ENCODE measurements around the gene DPP10.

DNA sequence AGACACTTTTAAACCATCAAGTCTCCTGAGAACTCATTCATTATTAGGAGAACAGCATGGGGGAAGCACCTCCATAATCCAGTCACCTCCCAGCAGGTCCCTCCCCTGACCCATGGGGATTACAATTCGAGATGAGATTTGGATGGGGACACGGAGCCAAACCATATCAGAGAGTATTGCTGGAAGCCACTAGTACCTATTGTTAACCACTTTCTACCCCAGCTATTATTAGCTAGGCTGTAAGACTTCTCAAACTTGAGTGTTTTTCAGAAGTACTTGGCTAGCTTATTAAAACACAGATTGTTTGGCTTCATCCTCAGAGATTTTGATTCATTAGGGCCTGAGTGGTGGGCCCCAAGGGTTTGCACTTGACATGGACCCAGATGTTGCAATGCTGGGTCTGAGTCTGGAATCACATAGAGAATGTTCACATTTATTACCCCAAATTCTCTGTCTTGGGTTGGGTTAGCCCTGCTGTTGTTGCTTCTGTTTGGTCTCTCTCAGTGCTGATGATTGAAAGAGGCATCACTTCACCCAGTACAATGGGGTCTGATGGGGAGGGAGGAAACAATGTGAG lies 506.9 kb downstream of the DPP10 start:
- TF ChIP-seq SIN3A (IDR thresholded peaks at IDR 0.05; ENCODE audit: borderline replicate concordance, insufficient read depth, low read depth, low read length) (no peak), POLR2AphosphoS5 (IDR thresholded peaks at IDR 0.05; ENCODE audit: low read depth, low read length) (no peak)
- TF ChIP-seq, protein P1, sequence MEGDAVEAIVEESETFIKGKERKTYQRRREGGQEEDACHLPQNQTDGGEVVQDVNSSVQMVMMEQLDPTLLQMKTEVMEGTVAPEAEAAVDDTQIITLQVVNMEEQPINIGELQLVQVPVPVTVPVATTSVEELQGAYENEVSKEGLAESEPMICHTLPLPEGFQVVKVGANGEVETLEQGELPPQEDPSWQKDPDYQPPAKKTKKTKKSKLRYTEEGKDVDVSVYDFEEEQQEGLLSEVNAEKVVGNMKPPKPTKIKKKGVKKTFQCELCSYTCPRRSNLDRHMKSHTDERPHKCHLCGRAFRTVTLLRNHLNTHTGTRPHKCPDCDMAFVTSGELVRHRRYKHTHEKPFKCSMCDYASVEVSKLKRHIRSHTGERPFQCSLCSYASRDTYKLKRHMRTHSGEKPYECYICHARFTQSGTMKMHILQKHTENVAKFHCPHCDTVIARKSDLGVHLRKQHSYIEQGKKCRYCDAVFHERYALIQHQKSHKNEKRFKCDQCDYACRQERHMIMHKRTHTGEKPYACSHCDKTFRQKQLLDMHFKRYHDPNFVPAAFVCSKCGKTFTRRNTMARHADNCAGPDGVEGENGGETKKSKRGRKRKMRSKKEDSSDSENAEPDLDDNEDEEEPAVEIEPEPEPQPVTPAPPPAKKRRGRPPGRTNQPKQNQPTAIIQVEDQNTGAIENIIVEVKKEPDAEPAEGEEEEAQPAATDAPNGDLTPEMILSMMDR (IDR thresholded peaks at IDR 0.05): no peak
